ENCODE results near the gene TRNP1. TPM values are rescaled to one million over a fixed set of nuclear protein-coding genes. Genes with fewer than 3 reads are reported as not detected.

The TRNP1 gene
- total RNA-seq, 4 donors from 2014 or later = 7.1 to 24.6 (median 15.2) TPM

DNA sequence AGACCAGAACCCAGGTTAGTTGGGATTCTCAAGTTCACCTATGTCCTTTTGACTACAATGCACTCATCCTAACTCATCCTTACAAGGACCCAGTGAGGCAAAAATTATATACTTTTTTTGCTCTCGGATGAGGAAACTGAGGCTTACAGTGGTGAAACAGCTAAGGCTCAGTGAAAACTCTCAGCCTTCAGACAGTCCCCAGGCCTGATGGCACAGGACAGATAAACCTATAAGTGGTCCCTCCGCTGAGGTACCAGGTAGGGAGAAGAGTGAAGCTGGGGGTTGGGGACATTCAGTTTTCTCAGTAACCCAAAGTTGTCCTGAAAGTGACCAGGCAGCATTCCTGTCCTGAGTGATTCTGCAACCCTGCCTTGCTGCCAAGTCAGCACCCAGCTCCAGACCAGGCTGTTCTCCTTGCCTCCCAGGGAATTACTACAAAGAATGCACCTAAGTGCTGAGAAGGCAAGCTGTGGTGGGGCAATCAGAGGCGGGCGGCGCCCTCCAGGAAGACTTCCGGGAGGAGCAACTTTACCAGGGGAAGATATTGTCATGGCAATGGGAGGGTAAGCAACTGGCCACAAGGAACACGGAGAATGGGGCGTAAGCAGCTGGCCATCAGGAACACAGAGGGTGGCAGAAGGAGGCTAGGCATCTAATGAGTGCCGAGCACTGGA is 14.6 kb downstream of the TRNP1 start:
- TF ChIP-seq, protein P1, sequence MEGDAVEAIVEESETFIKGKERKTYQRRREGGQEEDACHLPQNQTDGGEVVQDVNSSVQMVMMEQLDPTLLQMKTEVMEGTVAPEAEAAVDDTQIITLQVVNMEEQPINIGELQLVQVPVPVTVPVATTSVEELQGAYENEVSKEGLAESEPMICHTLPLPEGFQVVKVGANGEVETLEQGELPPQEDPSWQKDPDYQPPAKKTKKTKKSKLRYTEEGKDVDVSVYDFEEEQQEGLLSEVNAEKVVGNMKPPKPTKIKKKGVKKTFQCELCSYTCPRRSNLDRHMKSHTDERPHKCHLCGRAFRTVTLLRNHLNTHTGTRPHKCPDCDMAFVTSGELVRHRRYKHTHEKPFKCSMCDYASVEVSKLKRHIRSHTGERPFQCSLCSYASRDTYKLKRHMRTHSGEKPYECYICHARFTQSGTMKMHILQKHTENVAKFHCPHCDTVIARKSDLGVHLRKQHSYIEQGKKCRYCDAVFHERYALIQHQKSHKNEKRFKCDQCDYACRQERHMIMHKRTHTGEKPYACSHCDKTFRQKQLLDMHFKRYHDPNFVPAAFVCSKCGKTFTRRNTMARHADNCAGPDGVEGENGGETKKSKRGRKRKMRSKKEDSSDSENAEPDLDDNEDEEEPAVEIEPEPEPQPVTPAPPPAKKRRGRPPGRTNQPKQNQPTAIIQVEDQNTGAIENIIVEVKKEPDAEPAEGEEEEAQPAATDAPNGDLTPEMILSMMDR (IDR thresholded peaks at IDR 0.05) = no peak
- ATAC-seq (ENCODE audit: low FRiP score) (no peak), DNase-seq (ENCODE audit: low spot score) (no peak)

DNA sequence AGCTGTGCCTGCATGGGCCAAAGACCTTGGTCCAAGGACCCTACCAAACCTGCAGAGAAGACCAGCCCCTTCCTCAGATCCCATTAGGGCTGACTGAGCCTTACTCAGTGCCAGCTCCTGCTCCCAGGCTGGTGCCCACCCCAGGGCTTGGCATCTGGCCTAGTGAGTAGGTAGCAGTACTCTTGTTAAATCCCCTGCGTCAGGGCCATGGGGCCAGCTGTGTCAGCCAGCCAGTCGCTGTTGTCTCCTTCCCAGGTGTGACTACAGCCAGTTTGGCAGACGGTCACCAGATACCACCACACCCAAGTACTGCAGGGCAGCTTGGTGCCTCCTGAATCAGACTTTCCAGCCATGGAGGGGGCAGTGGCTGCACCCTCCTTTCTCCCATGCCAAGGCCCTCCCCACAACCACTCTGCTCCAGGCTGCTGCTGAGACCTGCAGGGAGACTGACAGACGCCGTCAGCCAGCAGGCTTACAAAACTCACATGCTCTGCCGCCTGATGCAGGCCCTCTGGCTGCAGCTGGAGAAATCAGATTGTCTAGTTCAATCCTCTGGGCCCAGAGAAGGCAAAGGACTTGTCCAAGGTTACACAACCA is 16.2 kb downstream of the TRNP1 start:
- TF ChIP-seq, protein P1 (IDR thresholded peaks at IDR 0.05) = no peak
- ATAC-seq (ENCODE audit: low FRiP score) = no peak
- no peak for DNase-seq (ENCODE audit: low spot score)

DNA sequence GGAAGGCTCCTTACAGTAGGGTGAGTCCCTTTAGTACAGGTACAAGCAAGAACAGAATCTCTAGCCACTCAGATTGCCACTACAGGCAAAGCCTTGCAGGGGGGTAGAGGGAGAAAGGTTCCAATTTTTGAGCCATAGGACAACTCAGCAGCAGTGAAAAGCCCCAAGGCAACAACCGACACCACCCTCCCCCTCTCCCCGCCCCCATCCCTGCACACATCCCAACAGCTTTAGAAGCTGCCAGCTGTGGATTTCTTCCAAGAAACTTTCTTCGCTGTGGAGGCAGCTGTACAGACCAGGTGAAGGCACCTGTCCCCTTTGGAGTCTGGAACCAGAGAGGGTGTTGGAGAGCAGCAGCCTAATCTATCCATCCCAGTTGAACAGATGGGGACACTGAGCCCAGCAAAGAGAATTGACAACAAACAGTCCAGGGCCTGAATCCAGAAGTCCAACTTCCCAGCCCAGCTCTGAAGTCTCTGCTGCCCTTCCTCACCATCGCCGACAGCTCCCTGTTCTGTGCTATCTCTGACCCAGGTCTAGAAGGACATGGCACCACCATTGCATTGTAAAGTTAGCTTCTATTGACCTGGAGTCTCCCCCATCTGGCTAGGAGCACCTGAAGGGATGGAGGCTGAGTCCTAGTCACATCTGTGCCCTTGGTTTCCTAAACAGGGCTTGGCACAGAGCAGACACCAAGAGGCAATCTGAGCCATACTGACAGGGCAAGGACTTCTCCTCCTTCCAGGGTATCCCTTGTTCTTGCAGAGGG is 16.9 kb downstream of the TRNP1 start:
- DNase-seq (ENCODE audit: low spot score) = no peak
- TF ChIP-seq, protein P1 (IDR thresholded peaks at IDR 0.05) = no peak
- ATAC-seq (ENCODE audit: low FRiP score) = no peak

DNA sequence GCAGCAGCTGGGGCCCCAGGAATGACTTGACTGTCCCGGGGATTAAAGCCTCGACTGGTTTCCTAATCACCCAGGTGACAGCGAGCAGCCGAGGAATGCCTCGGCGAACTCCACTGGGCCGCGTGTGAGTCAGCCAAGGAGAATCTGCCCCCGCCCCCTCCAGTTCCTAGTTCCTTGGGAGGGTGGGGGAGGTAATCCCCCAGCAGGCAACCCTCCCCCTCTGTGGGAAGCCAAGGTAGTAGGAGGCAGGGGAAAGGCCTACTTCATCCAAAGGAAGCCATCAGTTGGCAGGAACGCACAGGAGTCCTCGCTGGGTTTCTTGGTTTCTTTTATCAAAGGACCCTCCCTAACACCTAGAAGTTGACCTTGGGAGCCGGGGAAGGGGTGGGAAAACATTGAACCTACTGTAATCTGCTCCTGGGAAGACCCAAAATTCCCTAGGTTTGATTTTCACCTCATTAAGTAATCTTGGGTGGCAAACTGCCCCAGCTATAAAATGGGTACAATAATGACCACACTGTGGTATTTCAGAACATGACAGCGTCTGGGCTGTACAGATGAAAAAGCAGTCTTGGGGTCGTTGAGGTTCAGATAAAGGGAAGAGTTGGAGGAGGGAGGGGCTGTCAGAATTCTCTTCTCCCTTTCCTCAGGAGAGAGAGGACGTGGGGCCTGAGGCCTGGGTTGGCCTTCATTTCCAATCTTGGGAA is 17.7 kb downstream of the TRNP1 start:
- TF ChIP-seq, protein P1 (IDR thresholded peaks at IDR 0.05) = no peak
- DNase-seq (ENCODE audit: low spot score) = no peak

DNA sequence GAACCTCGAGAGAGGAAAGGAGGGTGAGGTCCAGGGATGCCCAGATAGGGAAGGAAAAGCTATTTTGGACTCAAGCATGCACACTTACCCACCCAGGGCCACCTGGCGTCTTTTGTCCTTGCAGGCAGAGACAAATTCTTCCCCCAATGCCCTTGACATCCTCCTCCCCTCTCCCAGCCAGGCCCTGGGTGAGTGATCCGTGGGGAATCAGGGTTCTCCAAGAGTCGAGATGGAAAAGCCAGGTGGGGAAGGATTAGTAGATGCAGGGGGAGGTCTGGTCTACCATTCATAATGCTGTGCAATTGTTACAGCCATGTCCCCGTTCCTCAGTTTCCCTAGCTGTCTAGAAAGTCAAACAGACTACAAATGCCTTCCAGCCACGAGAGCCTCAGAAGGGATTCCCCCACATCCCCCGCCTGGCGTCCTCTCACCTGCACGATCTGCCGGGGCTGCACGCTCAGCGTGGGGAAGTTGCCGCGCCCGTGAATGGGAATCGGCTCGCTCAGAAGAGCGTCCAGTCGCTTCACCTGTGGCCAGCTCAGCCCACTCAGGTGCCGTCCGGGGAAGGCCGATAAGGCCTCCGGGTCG is 18.6 kb downstream of the TRNP1 start:
- DNase-seq (ENCODE audit: low spot score) (no peak), ATAC-seq (ENCODE audit: low FRiP score) (peak; percentile 6)
- TF ChIP-seq, protein P1 (IDR thresholded peaks at IDR 0.05) = no peak

More for the DNA sequence above, 17.7 kb downstream of the TRNP1 start:
- peak; percentile 77 for ATAC-seq (ENCODE audit: low FRiP score)

DNA sequence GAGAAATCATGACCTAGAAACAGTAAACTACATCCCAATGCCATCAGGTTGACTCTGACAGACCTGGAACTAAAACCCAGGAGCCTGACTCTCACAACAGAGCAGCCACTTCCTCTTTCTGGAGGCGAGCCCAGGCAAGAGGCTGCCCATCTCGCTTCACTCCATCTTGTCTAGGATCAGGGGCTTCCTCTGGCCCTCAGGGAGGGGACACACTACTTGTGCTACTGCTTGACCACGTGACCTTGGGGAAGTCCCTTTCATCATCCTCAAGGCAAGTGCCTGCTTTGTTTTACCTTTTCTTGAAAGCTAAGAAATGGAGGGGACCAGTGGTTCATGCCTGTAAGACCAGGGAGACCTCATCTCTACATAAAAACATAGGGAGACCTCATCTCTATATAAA is 21.8 kb downstream of the TRNP1 start:
- DNase-seq (ENCODE audit: low spot score) = no peak
- TF ChIP-seq, protein P1 (IDR thresholded peaks at IDR 0.05) = no peak
- no peak for ATAC-seq (ENCODE audit: low FRiP score)

Data from omental fat pad (tissue), 4 donors.